ENCODE results near the gene UMODL1. TPM values are rescaled to one million over a fixed set of nuclear protein-coding genes. Genes with fewer than 3 reads are reported as not detected.

UMODL1 gene
- total RNA-seq, 2 experiments from 2014 or later: not detected

- Mint-ChIP-seq H3K4me3 (no peak overlapping the region), H3K27ac (peak overlapping the region; percentile 4), H3K27me3 (peaks cover 2% of the 10 kb centered on the region), H3K9me3 (ENCODE audit: low read depth) (no peaks in the 10 kb centered on the region), H3K36me3 (ENCODE audit: low read depth) (no peaks in the 10 kb centered on the region), H3K4me1 (peaks cover 61% of the 10 kb centered on the region)
- intact Hi-C loops (cut with DNase I, micrococcal nuclease): no loop called here
- ATAC-seq: no peak
- POLR2A ChIA-PET: interaction anchor here (0.8 to 1.1 kb wide), 2 partner anchors 10 to 46 kb away, joined by 3 read pairs; no protein-coding TSS in a partner anchor
- CTCF ChIA-PET: interaction anchor here (0.6 to 1.5 kb wide), 7 partner anchors 23 to 67 kb away, joined by 3 to 8 read pairs (median 4); no protein-coding TSS in a partner anchor
- DNase-seq: no peak
Measured at GRCh38 chr21:42191696-42192595, 120.8 kb downstream of the UMODL1 start.

Other genes starting within 250 kb of the UMODL1 start
- gene PRDM15, start 192.0 kb upstream of the UMODL1 start, total RNA-seq: 10 to 100 TPM; 11.8 to 13.0 TPM
- gene C2CD2, start 117.3 kb upstream of the UMODL1 start, total RNA-seq: 1 to 10 TPM; 6.8 to 7.3 TPM
- 10 to 100 TPM; 30.7 to 32.9 TPM for gene ZBTB21, start 61.0 kb upstream of the UMODL1 start, total RNA-seq
- gene ABCG1, start 147.8 kb downstream of the UMODL1 start, total RNA-seq: 10 to 100 TPM; 11.6 to 16.3 TPM
- not detected for gene TFF3, start 244.1 kb downstream of the UMODL1 start, total RNA-seq